HCT116 (cell line): ENCODE measurements around the gene FRZB.

ENCODE experiments used
- ATF3 ChIP-seq: IDR thresholded peaks from 2 replicates; pipeline ENCODE4 v1.6.1; 2012
- CTCF ChIP-seq, 3 experiments: fragments of 200-600 bp in 1 of 3; sonication (generic) in 1 of 3; IDR thresholded peaks in 2 of 3; conservative IDR thresholded peaks in 1 of 3; 2 replicates each; pipeline ENCODE4 v1.5.1; 2012 to 2017; ENCODE audit warnings: low read depth in 2 of 3, low read length in 2 of 3, antibody characterized with exemption in 1 of 3, borderline replicate concordance in 1 of 3, control low read depth in 1 of 3, mild to moderate bottlenecking in 1 of 3, mixed read lengths in 1 of 3, mixed run types in 1 of 3, moderate library complexity in 1 of 3; ENCODE audit not compliant: insufficient read depth in 1 of 3
- EZH2 ChIP-seq: fragments of 200-600 bp; sonication (generic); IDR thresholded peaks from 2 replicates; pipeline ENCODE4 v1.6.1; 2017; ENCODE audit warnings: antibody characterized with exemption, mixed run types
- EZH2phosphoT487 ChIP-seq: fragments of 200-600 bp; IDR thresholded peaks from 2 replicates; pipeline ENCODE4 v1.6.1; 2018; ENCODE audit warnings: antibody characterized with exemption, borderline replicate concordance
- FOSL1 ChIP-seq: IDR thresholded peaks from 2 replicates; pipeline ENCODE4 v1.6.1; 2012; ENCODE audit warnings: low read depth
- JUND ChIP-seq: IDR thresholded peaks from 2 replicates; pipeline ENCODE4 v1.6.1; 2012
- POLR2A ChIP-seq: IDR thresholded peaks from 2 replicates; pipeline ENCODE4 v1.7.0; 2011; ENCODE audit warnings: borderline replicate concordance; ENCODE audit not compliant: insufficient read depth, insufficient read length; ENCODE audit errors: extremely low read depth
- POLR2AphosphoS5 ChIP-seq: IDR thresholded peaks from 2 replicates; pipeline ENCODE4 v1.6.1; 2011; ENCODE audit warnings: mild to moderate bottlenecking, low read depth, low read length, moderate library complexity
- RAD21 ChIP-seq: IDR thresholded peaks from 2 replicates; pipeline ENCODE4 v1.6.1; 2012; ENCODE audit warnings: low read depth, mild to moderate bottlenecking
- REST ChIP-seq: IDR thresholded peaks from 2 replicates; pipeline ENCODE4 v1.6.1; 2012; ENCODE audit warnings: low read depth
- SP1 ChIP-seq: IDR thresholded peaks from 2 replicates; pipeline ENCODE4 v1.6.1; 2012; ENCODE audit warnings: low read depth

GRCh38 chr2:182887093-182887492 is 20.7 kb upstream of the FRZB start:
- TF ChIP-seq POLR2AphosphoS5, result no peak
- no peak for TF ChIP-seq CTCF (IDR thresholded peaks at IDR 0.05 in 2 of 3, conservative IDR thresholded peaks at IDR 0.05 in 1 of 3; ENCODE audit: borderline replicate concordance in 1 of 3, insufficient read depth in 1 of 3, low read depth in 2 of 3, low read length in 2 of 3)
- no peak for TF ChIP-seq JUND
- TF ChIP-seq POLR2A, result no peak
- no peak for TF ChIP-seq REST
- no peak for TF ChIP-seq RAD21
- TF ChIP-seq EZH2phosphoT487, result no peak
- TF ChIP-seq FOSL1, result no peak
- no peak for TF ChIP-seq SP1
- no peak for TF ChIP-seq ATF3
- no peak for TF ChIP-seq EZH2
